DMS 273 (cell line): ENCODE measurements around the gene KIAA1549.

Source experiments
- DNase-seq: peaks from one replicate; lab custom pipeline; 2025; ENCODE audit not compliant: unreplicated experiment; lab: John Stamatoyannopoulos, UW

KIAA1549 gene

GRCh38 chr7:138911007-138911406 is 70.2 kb downstream of the KIAA1549 start:
- DNase-seq: no peak

DNA sequence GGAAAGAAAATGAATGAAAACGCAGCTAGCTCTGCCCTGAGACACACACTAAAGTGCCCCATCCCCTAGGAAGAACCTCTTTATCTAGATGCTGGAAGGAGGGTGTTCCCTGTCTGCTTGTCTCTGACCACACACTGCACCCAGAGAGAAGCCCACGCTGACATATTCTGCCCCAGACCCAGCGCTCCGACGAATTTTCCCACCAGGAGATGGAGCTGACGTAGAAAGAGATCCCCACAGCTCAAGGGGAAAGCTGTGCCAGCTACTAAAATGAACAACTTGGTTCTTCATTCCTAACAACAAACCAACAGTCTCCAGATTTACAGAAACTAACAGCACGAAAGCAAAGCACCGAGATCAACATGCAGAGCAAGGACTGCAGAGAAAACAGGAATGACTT is 73.3 kb downstream of the KIAA1549 start:
- DNase-seq: no peak

GRCh38 chr7:138907201-138907847 is 73.9 kb downstream of the KIAA1549 start:
- no peak for DNase-seq

DNA sequence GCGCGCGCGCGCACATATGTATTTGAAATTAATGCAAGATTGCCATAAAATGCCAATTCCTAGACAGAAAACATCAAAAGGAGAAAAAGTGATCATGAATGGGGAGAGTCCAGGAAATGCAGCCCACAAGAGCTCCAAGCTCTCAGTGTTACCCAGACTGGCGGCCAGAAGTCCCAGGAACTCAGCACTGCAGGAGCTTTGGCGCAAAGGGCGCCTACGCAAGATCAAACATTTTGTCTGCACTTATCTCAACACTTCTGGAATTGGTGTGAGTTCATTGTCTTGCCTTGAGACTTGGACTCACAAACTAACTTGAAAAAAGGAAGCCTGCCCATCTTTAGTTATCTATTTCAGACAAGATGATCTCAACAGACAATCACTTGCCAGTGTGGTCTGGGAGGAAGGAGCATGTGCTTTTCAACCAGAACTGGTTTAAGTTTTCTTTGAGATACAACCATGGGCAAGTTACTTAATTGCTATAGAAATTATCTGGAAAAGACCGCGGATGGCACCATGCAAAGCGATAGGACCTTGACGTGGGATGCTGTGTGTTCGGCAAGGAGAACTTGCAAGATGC is 77.2 kb downstream of the KIAA1549 start:
- no peak for DNase-seq

GRCh38 chr7:138903186-138903820 is 77.9 kb downstream of the KIAA1549 start:
- DNase-seq: no peak

GRCh38 chr7:138902161-138902560 is 79.0 kb downstream of the KIAA1549 start:
- no peak for DNase-seq

GRCh38 chr7:138900035-138900828 is 81.0 kb downstream of the KIAA1549 start:
- peak; percentile 56 for DNase-seq

DNA sequence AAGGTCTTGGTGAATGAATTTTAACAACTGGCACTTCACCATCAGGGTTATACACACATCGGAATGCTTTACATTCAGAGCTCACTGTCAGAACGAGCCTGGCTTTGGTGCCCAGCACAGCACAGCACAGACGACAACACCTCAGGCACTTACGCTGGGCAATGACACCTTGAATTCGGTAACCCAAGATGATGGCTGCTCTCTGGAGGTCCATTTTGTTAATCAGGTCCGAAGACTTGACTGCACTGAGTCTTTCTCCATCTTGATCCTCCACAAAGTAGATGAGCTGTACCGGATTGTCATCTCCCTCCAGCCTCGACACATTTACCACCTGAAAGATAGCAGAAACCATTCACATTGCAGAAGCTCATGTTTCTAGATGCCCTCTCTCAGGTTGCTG is 82.4 kb downstream of the KIAA1549 start:
- no peak for DNase-seq

DNA sequence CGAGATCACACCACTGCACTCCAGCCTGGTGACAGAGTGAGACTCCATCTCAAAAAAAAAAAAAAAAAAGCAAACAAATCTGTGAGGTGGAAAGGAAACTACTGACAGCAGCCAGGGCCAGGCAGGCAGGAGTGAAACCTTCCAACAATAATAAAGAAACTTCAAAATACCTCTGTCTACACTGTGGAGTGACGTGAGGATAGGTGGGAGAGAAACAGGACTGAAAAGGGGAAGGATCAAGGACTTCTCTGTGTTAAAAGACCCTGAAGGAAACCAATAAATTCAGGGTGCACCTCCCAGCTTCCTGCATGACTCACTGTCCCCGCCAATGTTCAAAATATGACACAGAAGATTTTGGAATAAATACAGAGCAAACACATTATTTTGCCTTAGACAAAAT is 82.9 kb downstream of the KIAA1549 start:
- no peak for DNase-seq

GRCh38 chr7:138895679-138896078 is 85.5 kb downstream of the KIAA1549 start:
- DNase-seq: no peak

- no peak for DNase-seq
Measured at GRCh38 chr7:138893258-138893657, 87.9 kb downstream of the KIAA1549 start.

DNA sequence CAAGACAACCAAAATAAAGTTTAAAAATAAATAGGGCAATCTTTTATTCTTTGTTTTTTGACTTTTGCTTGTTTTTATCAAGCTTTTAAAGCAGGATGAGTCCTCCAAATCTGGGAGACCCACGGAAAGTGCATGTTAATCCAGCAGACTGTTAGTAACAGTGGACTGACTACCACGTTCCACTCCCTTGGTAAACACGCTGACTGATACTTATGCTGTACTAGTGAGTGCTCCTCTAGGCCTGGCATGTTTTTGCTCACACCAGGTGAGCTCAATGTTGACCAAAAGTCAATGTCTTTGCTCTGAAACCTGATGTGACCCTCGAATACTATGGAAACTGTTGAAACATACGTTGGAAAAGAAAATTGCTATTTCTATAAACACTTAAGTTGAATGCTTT is 88.4 kb downstream of the KIAA1549 start:
- no peak for DNase-seq

DNA sequence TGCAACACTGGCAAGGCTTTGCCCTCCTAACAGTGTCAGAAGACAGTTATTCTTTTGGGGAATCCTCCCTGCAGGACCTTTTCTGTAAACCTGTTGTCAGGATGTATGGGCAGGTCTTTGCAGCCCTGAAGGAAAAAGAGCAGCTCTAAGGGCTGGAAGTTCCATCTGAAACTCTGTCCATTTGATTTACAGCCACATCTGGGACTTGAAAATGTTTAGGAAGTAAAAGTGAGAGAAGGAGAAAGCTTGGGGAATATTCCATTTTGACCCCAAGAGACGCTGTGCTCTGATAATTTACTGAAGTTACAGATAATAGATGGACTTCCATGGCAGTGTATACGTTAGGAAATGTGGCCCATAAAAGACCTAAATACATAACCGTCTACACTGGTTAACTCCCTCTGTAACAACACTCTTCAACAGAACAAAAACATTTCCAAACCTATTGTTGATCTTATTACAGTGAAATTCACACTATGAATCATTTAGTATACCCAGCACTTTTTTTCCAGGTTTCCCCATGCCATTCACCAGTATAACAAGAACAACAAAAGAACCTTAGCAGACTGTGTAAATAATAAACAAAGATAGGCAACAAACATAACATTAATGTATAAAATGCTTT is 89.1 kb downstream of the KIAA1549 start:
- DNase-seq: no peak

GRCh38 chr7:138891446-138891810 is 89.8 kb downstream of the KIAA1549 start:
- no peak for DNase-seq

DNA sequence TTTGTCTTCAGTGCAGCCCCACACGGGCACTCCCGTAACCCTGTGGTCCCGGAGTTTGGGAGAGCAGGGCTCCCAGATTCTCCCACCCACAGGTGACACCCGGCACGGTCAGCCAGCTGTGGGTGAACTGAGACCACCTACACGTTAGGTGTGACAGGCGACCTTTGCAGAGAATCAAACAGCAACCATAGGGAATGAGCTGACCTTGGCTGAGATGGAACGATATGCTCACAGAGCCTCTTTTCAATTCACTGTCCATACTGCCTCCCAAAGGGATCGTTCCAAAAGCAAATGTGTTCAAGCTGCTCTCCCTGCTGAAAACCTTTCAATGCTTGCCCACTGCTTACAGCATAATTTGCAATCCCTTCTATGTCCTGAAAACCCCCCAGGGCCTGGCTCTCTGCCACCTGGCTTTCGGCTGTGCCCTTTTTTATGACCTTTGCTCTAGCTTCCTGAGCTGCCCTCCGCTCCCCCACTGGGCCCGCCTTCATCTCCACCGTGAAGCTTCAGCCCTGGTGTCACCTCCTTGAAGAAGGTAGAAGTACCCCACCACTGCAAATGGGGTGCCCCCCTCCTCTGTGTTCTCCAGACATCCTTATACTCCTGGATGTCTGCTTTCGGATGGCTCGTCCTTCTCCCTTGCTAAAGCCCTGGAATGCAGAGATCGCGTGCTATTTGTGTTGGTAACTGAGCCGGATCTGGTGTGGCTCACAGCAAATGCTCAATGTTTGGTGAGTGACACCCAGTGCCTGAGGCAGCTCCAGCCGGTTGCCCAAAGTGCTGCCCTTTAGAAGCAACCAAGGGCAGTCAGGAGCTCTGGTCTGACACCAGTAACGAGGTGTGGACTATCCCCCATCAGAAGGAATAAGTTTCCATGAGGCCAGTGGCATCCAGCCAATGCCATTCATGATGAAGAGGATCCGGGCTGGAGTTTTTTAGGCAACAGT is 90.4 kb downstream of the KIAA1549 start:
- no peak for DNase-seq

- DNase-seq: no peak
Measured at GRCh38 chr7:138889582-138890498, 91.3 kb downstream of the KIAA1549 start.

DNA sequence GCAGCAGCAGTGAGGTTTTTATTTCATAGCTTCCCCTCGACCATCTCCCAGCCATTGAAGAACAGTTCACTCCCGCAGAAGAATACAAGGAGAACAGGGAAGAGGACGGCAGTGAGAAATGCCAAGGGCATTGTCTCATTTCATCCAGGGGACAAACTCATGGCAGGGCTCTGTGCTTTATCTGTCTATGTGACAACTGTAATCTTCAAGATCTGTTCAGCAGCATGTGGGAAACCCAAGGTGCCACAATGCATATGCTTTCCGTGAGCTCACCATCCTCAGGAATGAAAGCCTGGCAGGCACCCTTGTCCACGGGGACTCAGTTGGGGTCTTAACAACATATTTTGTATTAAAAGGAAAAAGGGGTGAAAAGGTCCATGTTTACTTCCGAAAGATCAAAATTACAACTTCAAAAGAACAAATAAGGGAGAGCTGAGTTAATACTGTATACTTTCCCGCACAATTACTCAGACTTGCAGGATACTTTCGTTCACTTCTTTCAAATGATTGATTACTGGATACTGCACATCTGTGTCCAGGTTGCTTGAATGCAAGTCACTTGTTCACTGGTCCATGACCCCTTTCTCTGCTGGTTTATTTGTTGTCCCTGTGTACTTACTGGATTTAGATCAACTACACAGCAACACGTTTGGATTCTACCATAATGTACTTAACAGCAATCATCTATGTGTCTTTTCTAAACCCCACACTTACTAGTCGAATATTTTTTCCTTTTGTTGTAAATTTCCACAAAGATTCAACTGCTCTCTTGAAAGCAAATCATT is 93.1 kb downstream of the KIAA1549 start:
- no peak for DNase-seq

DNA sequence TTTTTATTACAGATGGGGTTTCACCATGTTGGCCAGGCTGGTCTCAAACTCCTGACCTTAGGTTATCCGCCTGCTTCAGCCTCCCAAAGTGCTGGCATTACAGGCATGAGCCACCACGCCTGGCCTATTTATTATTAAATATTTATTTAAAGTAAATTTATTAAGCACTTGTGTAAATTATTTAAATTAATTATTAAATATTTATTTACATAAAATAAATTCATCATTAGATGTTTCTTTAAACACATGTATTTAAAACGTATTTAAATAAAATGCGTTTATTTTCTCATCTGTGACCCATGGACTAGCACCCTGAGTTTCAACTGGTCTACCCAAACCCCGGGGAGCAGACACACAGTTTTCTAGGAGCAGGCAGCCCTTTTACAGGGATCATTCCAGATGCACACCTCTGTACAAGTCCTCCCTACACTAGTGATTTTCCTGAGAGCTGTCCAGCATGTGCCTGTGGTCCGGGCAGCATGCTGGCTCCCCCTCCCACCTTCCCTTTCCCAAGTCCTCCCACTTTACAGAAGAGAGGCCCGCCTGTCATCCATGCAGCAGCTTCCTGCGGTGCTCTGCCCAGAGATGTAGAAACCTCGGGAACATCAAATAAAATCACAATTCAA is 94.0 kb downstream of the KIAA1549 start:
- no peak for DNase-seq
